ENCODE results near the gene MAPK1IP1L.
"Not testable (repeated sequence)": the region's sequence is repeated elsewhere in the genome, so short reads cannot be mapped to it uniquely, and the experiment has no call there.

DNA sequence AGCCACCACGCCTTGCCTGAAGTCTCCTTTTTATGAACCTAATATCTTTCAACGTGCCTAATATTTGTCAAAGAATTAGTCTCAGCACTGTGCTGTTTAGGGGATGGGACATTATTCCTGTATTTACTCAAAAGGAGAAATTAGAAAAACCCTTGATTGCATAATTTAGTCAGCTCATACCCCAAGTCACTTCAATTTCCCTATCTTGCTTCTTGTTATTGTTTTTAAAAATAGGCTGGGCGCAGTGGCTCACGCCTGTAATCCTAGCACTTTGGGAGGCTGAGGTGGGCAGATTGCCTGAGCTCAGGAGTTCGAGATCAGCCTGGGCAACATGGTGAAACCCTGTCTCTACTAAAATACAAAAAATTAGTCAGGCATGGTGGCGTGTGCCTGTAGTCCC lies 28.5 kb downstream of the MAPK1IP1L start:
- TF ChIP-seq, protein P1, sequence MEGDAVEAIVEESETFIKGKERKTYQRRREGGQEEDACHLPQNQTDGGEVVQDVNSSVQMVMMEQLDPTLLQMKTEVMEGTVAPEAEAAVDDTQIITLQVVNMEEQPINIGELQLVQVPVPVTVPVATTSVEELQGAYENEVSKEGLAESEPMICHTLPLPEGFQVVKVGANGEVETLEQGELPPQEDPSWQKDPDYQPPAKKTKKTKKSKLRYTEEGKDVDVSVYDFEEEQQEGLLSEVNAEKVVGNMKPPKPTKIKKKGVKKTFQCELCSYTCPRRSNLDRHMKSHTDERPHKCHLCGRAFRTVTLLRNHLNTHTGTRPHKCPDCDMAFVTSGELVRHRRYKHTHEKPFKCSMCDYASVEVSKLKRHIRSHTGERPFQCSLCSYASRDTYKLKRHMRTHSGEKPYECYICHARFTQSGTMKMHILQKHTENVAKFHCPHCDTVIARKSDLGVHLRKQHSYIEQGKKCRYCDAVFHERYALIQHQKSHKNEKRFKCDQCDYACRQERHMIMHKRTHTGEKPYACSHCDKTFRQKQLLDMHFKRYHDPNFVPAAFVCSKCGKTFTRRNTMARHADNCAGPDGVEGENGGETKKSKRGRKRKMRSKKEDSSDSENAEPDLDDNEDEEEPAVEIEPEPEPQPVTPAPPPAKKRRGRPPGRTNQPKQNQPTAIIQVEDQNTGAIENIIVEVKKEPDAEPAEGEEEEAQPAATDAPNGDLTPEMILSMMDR (IDR thresholded peaks at IDR 0.05; ENCODE audit: low read depth, low read length, poor library complexity, severe bottlenecking) = not testable (repeated sequence)
- not testable (repeated sequence) for TF ChIP-seq EZH2phosphoT487 (IDR thresholded peaks at IDR 0.05; ENCODE audit: borderline replicate concordance, low read length)
